H1 (cell line): ENCODE results near the gene ERO1B. TPM values are rescaled to one million over a fixed set of nuclear protein-coding genes. Genes with fewer than 3 reads are reported as not detected.
A peak's percentile ranks its signal among the peaks of the same experiment; 100 is the strongest.

ENCODE experiments used
- CTCF ChIA-PET: fragments of 300-600 bp; sonication (Branson Sonifier 250); formaldehyde crosslinking; loops from one replicate; lab custom pipeline; 2021; ENCODE audit not compliant: partially characterized antibody; lab: Charles Lee
- POLR2A ChIA-PET: fragments of 300-600 bp; sonication (Branson Sonifier 250); formaldehyde crosslinking; loops from one replicate; lab custom pipeline; 2021; ENCODE audit warnings: inconsistent platforms; ENCODE audit not compliant: partially characterized antibody; lab: Charles Lee
- DNase-seq, 2 experiments: peaks; one replicate each; pipeline versions ENCODE4 v3.0.0 to v3.0.0-alpha.2; 2010 to 2022; ENCODE audit warnings: low spot score in 2 of 2, low read depth in 1 of 2, mixed read lengths in 1 of 2
- FAIRE-seq: peaks from 2 replicates; lab custom pipeline; 2011; peaks lifted over from hg19 to GRCh38; lab: Jason Lieb, UNC
- H2AFZ ChIP-seq: 2 replicates; pipeline ENCODE4 v1.8.1; 2012; ENCODE audit warnings: low read length, inconsistent platforms
- H2AK5ac ChIP-seq: 2 replicates; pipeline ENCODE4 v1.6.1; 2013; ENCODE audit warnings: low read depth, low read length
- H2BK120ac ChIP-seq: replicated peaks from 2 replicates; pipeline ENCODE3; 2013; ENCODE audit warnings: low read depth, low read length, inconsistent platforms
- H2BK12ac ChIP-seq: 2 replicates; pipeline ENCODE4 v1.6.1; 2013; ENCODE audit warnings: low read depth, low read length
- H2BK15ac ChIP-seq: 2 replicates; pipeline ENCODE4 v1.6.1; 2013; ENCODE audit warnings: low read length
- H2BK20ac ChIP-seq: 2 replicates; pipeline ENCODE4 v1.6.1; 2013; ENCODE audit warnings: low read length
- H2BK5ac ChIP-seq: 2 replicates; pipeline ENCODE4 v1.6.1; 2013; ENCODE audit warnings: low read depth, low read length
- H3K14ac ChIP-seq: 2 replicates; pipeline ENCODE4 v1.6.1; 2013; ENCODE audit warnings: inconsistent platforms; ENCODE audit not compliant: insufficient read length
- H3K18ac ChIP-seq: 2 replicates; pipeline ENCODE4 v1.6.1; 2013; ENCODE audit warnings: low read length; ENCODE audit errors: extremely low read depth
- H3K23ac ChIP-seq: 2 replicates; pipeline ENCODE4 v1.6.1; 2013; ENCODE audit warnings: inconsistent platforms; ENCODE audit not compliant: insufficient read length
- H3K23me2 ChIP-seq: 2 replicates; pipeline ENCODE4 v1.6.1; 2013; ENCODE audit warnings: low read depth, low read length
- H3K27ac ChIP-seq: 2 replicates; pipeline ENCODE4 v1.6.1; 2011; ENCODE audit warnings: low read depth, low read length, inconsistent platforms
- H3K27me3 ChIP-seq, 4 experiments: replicated peaks in 1 of 4; 1 replicate in 1 of 4; 2 replicates in 3 of 4; pipeline versions ENCODE4 v1.6.1 to v1.8.1; 2011 to 2013; ENCODE audit warnings: low read length in 3 of 4, mild to moderate bottlenecking in 3 of 4, inconsistent platforms in 2 of 4, mixed read lengths in 2 of 4, moderate library complexity in 1 of 4; ENCODE audit not compliant: control insufficient read depth in 3 of 4, insufficient read depth in 3 of 4; ENCODE audit errors: extremely low read depth in 1 of 4
- H3K36me3 ChIP-seq, 4 experiments: 2 replicates each; pipeline versions ENCODE4 v1.6.1 to v1.8.1; 2011 to 2013; ENCODE audit warnings: mild to moderate bottlenecking in 4 of 4, low read length in 3 of 4, moderate library complexity in 2 of 4, control low read depth in 1 of 4, inconsistent platforms in 1 of 4; ENCODE audit not compliant: insufficient read depth in 4 of 4, control insufficient read depth in 2 of 4
- H3K4ac ChIP-seq: replicated peaks from 2 replicates; pipeline ENCODE3; 2013; ENCODE audit warnings: low read length, low read depth, mixed read lengths, inconsistent platforms; ENCODE audit not compliant: insufficient read length
- H3K4me1 ChIP-seq, 4 experiments: replicated peaks in 1 of 4; 1 replicate in 1 of 4; 2 replicates in 3 of 4; pipeline versions ENCODE4 v1.6.1 to v1.8.1; 2011 to 2013; ENCODE audit warnings: low read length in 3 of 4, inconsistent platforms in 2 of 4, mixed read lengths in 1 of 4; ENCODE audit not compliant: insufficient read depth in 4 of 4, control insufficient read depth in 3 of 4
- H3K4me2 ChIP-seq, 2 experiments: 2 replicates each; pipeline versions ENCODE4 v1.6.1 to v1.8.1; 2011 to 2013; ENCODE audit warnings: low read depth in 2 of 2, low read length in 2 of 2, control low read depth in 1 of 2, inconsistent platforms in 1 of 2, mild to moderate bottlenecking in 1 of 2; ENCODE audit not compliant: insufficient read depth in 1 of 2
- H3K4me3 ChIP-seq, 4 experiments: fragments of 200-600, 300-600 bp in 1 of 4; sonication (generic), shearing (Covaris generic), sonication (Bioruptor Twin) in 1 of 4; 2 replicates each; pipeline versions ENCODE4 v1.5.1 to v1.8.1; 2011 to 2016; ENCODE audit warnings: low read length in 4 of 4, low read depth in 3 of 4, control low read depth in 2 of 4, inconsistent platforms in 2 of 4, mild to moderate bottlenecking in 2 of 4, mixed read lengths in 1 of 4, moderate library complexity in 1 of 4; ENCODE audit not compliant: insufficient read depth in 2 of 4; ENCODE audit errors: extremely low read depth in 1 of 4
- H3K56ac ChIP-seq: replicated peaks from 2 replicates; pipeline ENCODE3; 2013; ENCODE audit warnings: low read depth, mild to moderate bottlenecking, mixed read lengths, low read length, inconsistent platforms; ENCODE audit not compliant: insufficient read length
- H3K79me1 ChIP-seq: 2 replicates; pipeline ENCODE4 v1.6.1; 2013; ENCODE audit warnings: low read depth, low read length, control low read depth
- H3K79me2 ChIP-seq, 2 experiments: 2 replicates each; pipeline versions ENCODE4 v1.6.1 to v1.8.1; 2012 to 2013; ENCODE audit warnings: low read length in 2 of 2, mild to moderate bottlenecking in 2 of 2, inconsistent platforms in 1 of 2; ENCODE audit not compliant: insufficient read depth in 2 of 2, control insufficient read depth in 1 of 2
- H3K9ac ChIP-seq, 4 experiments: replicated peaks in 1 of 4; 1 replicate in 1 of 4; 2 replicates in 3 of 4; pipeline versions ENCODE4 v1.6.1 to v1.8.1; 2011 to 2013; ENCODE audit warnings: low read depth in 3 of 4, low read length in 3 of 4, control low read depth in 2 of 4, mild to moderate bottlenecking in 2 of 4, moderate library complexity in 2 of 4, inconsistent platforms in 1 of 4; ENCODE audit errors: extremely low read depth in 1 of 4
- H3K9me3 ChIP-seq, 2 experiments: 2 replicates each; pipeline versions ENCODE4 v1.6.1 to v1.8.1; 2012 to 2013; ENCODE audit warnings: mild to moderate bottlenecking in 2 of 2, moderate library complexity in 2 of 2, control low read depth in 1 of 2, inconsistent platforms in 1 of 2, low read depth in 1 of 2, low read length in 1 of 2, mixed read lengths in 1 of 2; ENCODE audit not compliant: insufficient read depth in 2 of 2
- H4K20me1 ChIP-seq, 2 experiments: replicated peaks in 1 of 2; 2 replicates each; pipeline versions ENCODE3 to v1.8.1; 2011 to 2013; ENCODE audit warnings: inconsistent platforms in 2 of 2, low read length in 2 of 2, mild to moderate bottlenecking in 1 of 2; ENCODE audit not compliant: insufficient read depth in 2 of 2, control insufficient read depth in 1 of 2
- H4K5ac ChIP-seq: 2 replicates; pipeline ENCODE4 v1.6.1; 2013; ENCODE audit warnings: low read length, low read depth, mixed read lengths, inconsistent platforms; ENCODE audit not compliant: insufficient read length
- H4K8ac ChIP-seq: 2 replicates; pipeline ENCODE4 v1.8.0; 2013; ENCODE audit warnings: mild to moderate bottlenecking, moderate library complexity, low read length, inconsistent platforms; ENCODE audit not compliant: insufficient read depth; ENCODE audit errors: extremely low read depth
- H4K91ac ChIP-seq: replicated peaks from 2 replicates; pipeline ENCODE3; 2013; ENCODE audit warnings: low read length, mixed read lengths, inconsistent platforms; ENCODE audit not compliant: insufficient read length
- ASH2L ChIP-seq: fragments of 200-600, 300-600 bp; sonication (generic); IDR thresholded peaks from one replicate; pipeline ENCODE4 v1.7.1; 2017; ENCODE audit warnings: low read length
- ATF2 ChIP-seq: IDR thresholded peaks from 2 replicates; pipeline ENCODE4 v1.6.1; 2012; ENCODE audit warnings: low read length, inconsistent platforms
- EGR1 ChIP-seq: IDR thresholded peaks from 2 replicates; pipeline ENCODE4 v1.6.1; 2011; ENCODE audit warnings: low read depth, low read length, borderline replicate concordance
- EZH2 ChIP-seq: fragments of 200-600 bp; sonication (generic); IDR thresholded peaks from 2 replicates; pipeline ENCODE4 v1.7.1; 2012; ENCODE audit warnings: low read depth, mild to moderate bottlenecking, moderate library complexity, low read length, inconsistent platforms; ENCODE audit not compliant: severe bottlenecking
- HDAC2 ChIP-seq, 2 experiments: fragments of 300-600 bp in 1 of 2; sonication (generic) in 1 of 2; IDR thresholded peaks; 2 replicates each; pipeline ENCODE4 v1.6.1; 2011 to 2012; ENCODE audit warnings: low read depth in 2 of 2, low read length in 2 of 2, mild to moderate bottlenecking in 2 of 2, moderate library complexity in 2 of 2, borderline replicate concordance in 1 of 2, inconsistent platforms in 1 of 2
- NANOG ChIP-seq: IDR thresholded peaks from 2 replicates; pipeline ENCODE4 v1.6.1; 2011; ENCODE audit warnings: low read length, low read depth, mild to moderate bottlenecking, inconsistent platforms; ENCODE audit not compliant: insufficient read depth, poor library complexity, severe bottlenecking
- RXRA ChIP-seq: IDR thresholded peaks from 2 replicates; pipeline ENCODE4 v1.6.1; 2011; ENCODE audit warnings: low read depth, mild to moderate bottlenecking, low read length, moderate library complexity; ENCODE audit not compliant: insufficient read depth
- SP1 ChIP-seq: IDR thresholded peaks from 2 replicates; pipeline ENCODE4 v1.6.1; 2011; ENCODE audit warnings: low read depth, low read length
- SP2 ChIP-seq: IDR thresholded peaks from 2 replicates; pipeline ENCODE4 v1.6.1; 2012; ENCODE audit warnings: mild to moderate bottlenecking, low read length, inconsistent platforms
- ZNF274 ChIP-seq: IDR thresholded peaks from 2 replicates; pipeline ENCODE4 v1.7.0; 2012; ENCODE audit warnings: low read length, borderline replicate concordance; ENCODE audit errors: extremely low read depth
- WGBS, 2 experiments: shearing (Covaris generic) in 1 of 2; methylation state at CpG; one replicate each; pipeline versions ENCODE4 v1.1.6 to v1.1.7; 2013 to 2015; ENCODE audit warnings: low lambda C conversion rate in 2 of 2, mixed read lengths in 2 of 2, inconsistent platforms in 1 of 2, low coverage in 1 of 2, missing lambda C conversion rate in 1 of 2; ENCODE audit not compliant: insufficient replicate concordance in 2 of 2, insufficient coverage in 1 of 2, insufficient read length in 1 of 2; ENCODE audit errors: extremely low coverage in 1 of 2, missing lambda C conversion rate in 1 of 2; 5-methylcytosine and 5-hydroxymethylcytosine counted together
- polyA plus RNA-seq, 7 experiments: library from polyadenylated mRNA; depleted of rRNA in 3 of 7; stranded (reverse) in 5 of 7; unstranded in 2 of 7; fragments of >200 nt in 5 of 7; fragments of 200-250 nt in 2 of 7; gene quantifications; 1 replicate in 5 of 7; 2 replicates in 1 of 7; 4 replicates in 1 of 7; pipeline versions ENCODE4 v1.2.1 to v1.2.3, GENCODE V29; 2011 to 2013; ENCODE audit warnings: missing spikeins in 2 of 7, mixed read lengths in 2 of 7
- total RNA-seq: library from RNA; stranded (reverse); fragmentation: NEBNext Ultra II Directional; extraction: Animal tissue kit (Norgen Biotek cat#: 25700); gene quantifications from 2 replicates; pipeline ENCODE4 v1.2.1, GENCODE V29; 2021

The ERO1B gene
- total and polyA plus RNA-seq, 2 of the 8 experiments (the other 6 are each of a cell fraction or from before 2014, with no cell fraction given): 0.74 to 5.6 TPM

- Histone ChIP-seq H4K20me1 (peaks cover 0 to 4% of the 10 kb centered on the region in 2 experiments), H3K9me3 (no peaks in the 10 kb centered on the region), H3K4me2 (peak overlapping the region in 1 of 2 experiments; percentile 34; a peak in 1 of 4 replicates), H3K9ac (no peak overlapping the region), H2BK5ac (no peak overlapping the region), H2BK12ac (no peak overlapping the region), H3K56ac (no peak overlapping the region), H2AK5ac (no peak overlapping the region), H2AFZ (no peak overlapping the region), H4K8ac (no peak overlapping the region), H3K27me3 (no peaks in the 10 kb centered on the region), H3K23me2 (no peaks in the 10 kb centered on the region; the same call in 1 of the 2 replicates), H3K14ac (no peak overlapping the region), H4K5ac (no peak overlapping the region), H2BK20ac (no peak overlapping the region), H3K4me1 (peaks cover 0 to 4% (median under 1%) of the 10 kb centered on the region in 4 experiments; a peak in 2 of 7 replicates), H3K4me3 (no peak overlapping the region), H4K91ac (no peak overlapping the region), H2BK15ac (no peak overlapping the region), H3K18ac (no peak overlapping the region), H3K23ac (no peak overlapping the region), H2BK120ac (no peak overlapping the region), H3K4ac (no peak overlapping the region), H3K27ac (no peak overlapping the region), H3K36me3 (no peaks in the 10 kb centered on the region; a peak in 1 of 8 replicates), H3K79me1 (no peaks in the 10 kb centered on the region), H3K79me2 (no peaks in the 10 kb centered on the region)
- FAIRE-seq: no peak
- TF ChIP-seq SP2: no peak
- TF ChIP-seq ASH2L: no peak
- no peak for TF ChIP-seq EGR1
- no peak for TF ChIP-seq SP1
- TF ChIP-seq EZH2: no peak
- no peak for TF ChIP-seq RXRA
- TF ChIP-seq ATF2: no peak
- TF ChIP-seq NANOG: no peak
- no peak for TF ChIP-seq ZNF274
- TF ChIP-seq HDAC2 (IDR thresholded peaks at IDR 0.05; ENCODE audit: borderline replicate concordance in 1 of 2, low read depth in 2 of 2, low read length in 2 of 2): no peak
- 53% methylated on average over 5 of the region's 5 CpGs; no CpG with 5 or more reads in 1 of the 2 experiments for WGBS, 2 experiments
- DNase-seq: no peak
- POLR2A ChIA-PET: interaction anchor here (1.5 kb wide), 1 partner anchor 108 kb away, joined by 3 read pairs; the partner anchor contains the start of gene ERO1B
- CTCF ChIA-PET: interaction anchor here (0.8 to 2.1 kb wide), 4 partner anchors 17 to 110 kb away, joined by 3 to 7 read pairs (median 3); no protein-coding TSS in a partner anchor
Observed at GRCh38 chr1:236173174-236173767, 108.5 kb downstream of the ERO1B start.
